GM23248 (cell line): ENCODE data around the gene SCOC.

Source experiments
- EZH2 ChIP-seq: fragments of 200-600 bp; sonication (generic); IDR thresholded peaks from 2 replicates; pipeline ENCODE4 v1.6.1; 2018; ENCODE audit warnings: antibody characterized with exemption, mild to moderate bottlenecking; ENCODE audit not compliant: insufficient read depth, poor library complexity, severe bottlenecking
- EZH2phosphoT487 ChIP-seq: fragments of 200-600 bp; sonication (generic); IDR thresholded peaks from 2 replicates; pipeline ENCODE4 v1.6.1; 2018; ENCODE audit warnings: antibody characterized with exemption, moderate library complexity, mild to moderate bottlenecking, low read depth; ENCODE audit not compliant: insufficient read depth

DNA sequence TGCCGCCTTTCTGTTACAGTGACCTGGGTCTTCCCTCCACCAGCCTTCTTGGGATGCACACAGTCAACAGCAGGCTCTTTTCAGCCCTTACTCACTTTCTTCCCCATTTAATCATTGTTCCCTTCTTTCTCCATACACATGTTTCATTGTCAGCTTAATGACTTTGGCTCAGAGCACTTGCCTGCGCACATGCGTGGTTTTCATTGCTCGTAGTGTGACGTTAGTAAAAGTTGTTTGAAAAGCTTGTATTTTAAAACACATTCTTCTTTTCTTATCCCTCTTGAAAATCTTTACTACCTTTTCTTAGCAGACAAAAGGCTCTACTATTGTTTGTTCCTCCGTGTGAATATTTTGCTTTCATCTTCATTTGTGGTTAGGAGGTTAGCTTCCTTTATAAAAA, 19.7 kb upstream of the SCOC start:
- TF ChIP-seq EZH2phosphoT487 (no peak), EZH2 (no peak)
